ENCODE results near the gene ANK3. TPM values are rescaled to one million over a fixed set of nuclear protein-coding genes. Genes with fewer than 3 reads are reported as not detected.
A peak's percentile ranks its signal among the peaks of the same experiment; 100 is the strongest.

Gene ANK3
- total and polyA plus RNA-seq, 2 donors from 2014 or later, result 38.2 to 214 TPM

- no peaks in the 10 kb centered on the region for H3K9me3 ChIP-seq (ENCODE audit: control insufficient read depth in 2 of 3, insufficient read depth in 1 of 3, low read length in 3 of 3)
- no peak for TF ChIP-seq CTCF (IDR thresholded peaks at IDR 0.05; ENCODE audit: borderline replicate concordance, extremely low read depth, insufficient read depth)
- H3K36me3 ChIP-seq (ENCODE audit: control insufficient read depth in 2 of 3, insufficient read depth in 3 of 3, low read length in 3 of 3), result no peaks in the 10 kb centered on the region
- no peak overlapping the region for H3K27ac ChIP-seq (ENCODE audit: low read depth in 2 of 2, low read length in 2 of 2)
- peak in 1 of 5 donors; percentile 7 for DNase-seq
- FAIRE-seq, result no peak
- no peaks in the 10 kb centered on the region for H3K27me3 ChIP-seq (ENCODE audit: control insufficient read depth, insufficient read depth, low read length)
- no peak overlapping the region for H3K9ac ChIP-seq (ENCODE audit: low read length in 3 of 3)
- H3K4me3 ChIP-seq (ENCODE audit: low read length in 3 of 3), result no peak overlapping the region
- H3K4me1 ChIP-seq (ENCODE audit: control insufficient read depth in 2 of 3, insufficient read depth in 2 of 3, low read depth in 1 of 3, low read length in 3 of 3), result no peaks in the 10 kb centered on the region
- intact Hi-C loops (cut with DNase I), result no loop called here
These were observed 393.8 kb downstream of the ANK3 start for GRCh38 chr10:59995862-59996261.

GRCh38 chr10:59993931-59994330 lies 395.7 kb downstream of the ANK3 start:
- Histone ChIP-seq H3K9ac (ENCODE audit: low read length in 3 of 3) (no peak overlapping the region), H3K27me3 (ENCODE audit: control insufficient read depth, insufficient read depth, low read length) (no peaks in the 10 kb centered on the region), H3K9me3 (ENCODE audit: control insufficient read depth in 2 of 3, insufficient read depth in 1 of 3, low read length in 3 of 3) (no peaks in the 10 kb centered on the region), H3K4me3 (ENCODE audit: low read length in 3 of 3) (no peak overlapping the region), H3K36me3 (ENCODE audit: control insufficient read depth in 2 of 3, insufficient read depth in 3 of 3, low read length in 3 of 3) (no peaks in the 10 kb centered on the region), H3K4me1 (ENCODE audit: control insufficient read depth in 2 of 3, insufficient read depth in 2 of 3, low read depth in 1 of 3, low read length in 3 of 3) (no peaks in the 10 kb centered on the region), H3K27ac (ENCODE audit: low read depth in 2 of 2, low read length in 2 of 2) (no peak overlapping the region)
- intact Hi-C loops (cut with DNase I), result no loop called here
- DNase-seq (no peak), FAIRE-seq (no peak)
- no peak for TF ChIP-seq CTCF (IDR thresholded peaks at IDR 0.05; ENCODE audit: borderline replicate concordance, extremely low read depth, insufficient read depth)

GRCh38 chr10:59991661-59992060 lies 398.0 kb downstream of the ANK3 start:
- Histone ChIP-seq H3K27ac (ENCODE audit: low read depth in 2 of 2, low read length in 2 of 2) (no peak overlapping the region), H3K9me3 (ENCODE audit: control insufficient read depth in 2 of 3, insufficient read depth in 1 of 3, low read length in 3 of 3) (no peaks in the 10 kb centered on the region), H3K9ac (ENCODE audit: low read length in 3 of 3) (no peak overlapping the region), H3K36me3 (ENCODE audit: control insufficient read depth in 2 of 3, insufficient read depth in 3 of 3, low read length in 3 of 3) (no peaks in the 10 kb centered on the region), H3K4me1 (ENCODE audit: control insufficient read depth in 2 of 3, insufficient read depth in 2 of 3, low read depth in 1 of 3, low read length in 3 of 3) (no peaks in the 10 kb centered on the region), H3K27me3 (ENCODE audit: control insufficient read depth, insufficient read depth, low read length) (no peaks in the 10 kb centered on the region), H3K4me3 (ENCODE audit: low read length in 3 of 3) (no peak overlapping the region)
- DNase-seq, result peak in 3 of 5 donors; percentile 28 to 64 (median 55)
- no peak for TF ChIP-seq CTCF (IDR thresholded peaks at IDR 0.05; ENCODE audit: borderline replicate concordance, extremely low read depth, insufficient read depth)
- no peak for FAIRE-seq
- intact Hi-C loops (cut with DNase I), result no loop called here

GRCh38 chr10:59991117-59991516 lies 398.6 kb downstream of the ANK3 start:
- no peak for FAIRE-seq
- H3K27ac ChIP-seq (ENCODE audit: low read depth in 2 of 2, low read length in 2 of 2), result no peak overlapping the region
- intact Hi-C loops (cut with DNase I), result no loop called here

More at GRCh38 chr10:59991117-59991516, 398.6 kb downstream of the ANK3 start:
- Histone ChIP-seq H3K27me3 (ENCODE audit: control insufficient read depth, insufficient read depth, low read length) (no peaks in the 10 kb centered on the region), H3K9ac (ENCODE audit: low read length in 3 of 3) (no peak overlapping the region), H3K9me3 (ENCODE audit: control insufficient read depth in 2 of 3, insufficient read depth in 1 of 3, low read length in 3 of 3) (no peaks in the 10 kb centered on the region), H3K36me3 (ENCODE audit: control insufficient read depth in 2 of 3, insufficient read depth in 3 of 3, low read length in 3 of 3) (no peaks in the 10 kb centered on the region), H3K4me3 (ENCODE audit: low read length in 3 of 3) (no peak overlapping the region), H3K4me1 (ENCODE audit: control insufficient read depth in 2 of 3, insufficient read depth in 2 of 3, low read depth in 1 of 3, low read length in 3 of 3) (no peaks in the 10 kb centered on the region)
- no peak for DNase-seq
- no peak for TF ChIP-seq CTCF (IDR thresholded peaks at IDR 0.05; ENCODE audit: borderline replicate concordance, extremely low read depth, insufficient read depth)

All from kidney (tissue), 14 donors.